Measurements from ENCODE around the gene KRT84. TPM values are rescaled to one million over a fixed set of nuclear protein-coding genes. Genes with fewer than 3 reads are reported as not detected.

The KRT84 gene
- total RNA-seq, 2 experiments from 2014 or later = not detected

GRCh38 chr12:52347551-52348510 lies 37.6 kb downstream of the KRT84 start:
- Histone ChIP-seq H3K79me2 (ENCODE audit: insufficient read depth, low read depth, low read length) (no peaks in the 10 kb centered on the region), H3K9me2 (ENCODE audit: insufficient read depth, low read length) (no peaks in the 10 kb centered on the region), H3K27ac (ENCODE audit: low read depth, low read length, poor library complexity, severe bottlenecking) (no peak overlapping the region), H3K9me3 (ENCODE audit: low read length) (no peaks in the 10 kb centered on the region), H3K36me3 (ENCODE audit: insufficient read depth, low read length) (no peaks in the 10 kb centered on the region), H2AFZ (ENCODE audit: low read length) (no peak overlapping the region), H3K4me3 (ENCODE audit: low read depth, low read length, poor library complexity, severe bottlenecking) (no peak overlapping the region), H3K4me2 (ENCODE audit: low read length) (no peak overlapping the region), H4K20me1 (ENCODE audit: insufficient read depth, low read length) (no peaks in the 10 kb centered on the region), H3K4me1 (ENCODE audit: insufficient read depth, low read length, poor library complexity, severe bottlenecking) (no peaks in the 10 kb centered on the region)
- ChIA-PET POLR2A (interaction anchor here (0.8 kb wide), 1 partner anchor 11 kb away, joined by 3 read pairs; no protein-coding TSS in a partner anchor), CTCF (ENCODE audit: unreplicated experiment) (no interaction called here)
- no TSS peak for BruUV-seq (replicated peaks)
- DNase-seq (ENCODE audit: low spot score) = no peak
- intact Hi-C loops (cut with micrococcal nuclease; ENCODE audit: unreplicated experiment) = no loop called here
- TF ChIP-seq EZH2phosphoT487 (IDR thresholded peaks at IDR 0.05; ENCODE audit: borderline replicate concordance, low read depth, low read length) = no peak
- TF ChIP-seq, protein P1, sequence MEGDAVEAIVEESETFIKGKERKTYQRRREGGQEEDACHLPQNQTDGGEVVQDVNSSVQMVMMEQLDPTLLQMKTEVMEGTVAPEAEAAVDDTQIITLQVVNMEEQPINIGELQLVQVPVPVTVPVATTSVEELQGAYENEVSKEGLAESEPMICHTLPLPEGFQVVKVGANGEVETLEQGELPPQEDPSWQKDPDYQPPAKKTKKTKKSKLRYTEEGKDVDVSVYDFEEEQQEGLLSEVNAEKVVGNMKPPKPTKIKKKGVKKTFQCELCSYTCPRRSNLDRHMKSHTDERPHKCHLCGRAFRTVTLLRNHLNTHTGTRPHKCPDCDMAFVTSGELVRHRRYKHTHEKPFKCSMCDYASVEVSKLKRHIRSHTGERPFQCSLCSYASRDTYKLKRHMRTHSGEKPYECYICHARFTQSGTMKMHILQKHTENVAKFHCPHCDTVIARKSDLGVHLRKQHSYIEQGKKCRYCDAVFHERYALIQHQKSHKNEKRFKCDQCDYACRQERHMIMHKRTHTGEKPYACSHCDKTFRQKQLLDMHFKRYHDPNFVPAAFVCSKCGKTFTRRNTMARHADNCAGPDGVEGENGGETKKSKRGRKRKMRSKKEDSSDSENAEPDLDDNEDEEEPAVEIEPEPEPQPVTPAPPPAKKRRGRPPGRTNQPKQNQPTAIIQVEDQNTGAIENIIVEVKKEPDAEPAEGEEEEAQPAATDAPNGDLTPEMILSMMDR (conservative IDR thresholded peaks at IDR 0.05; ENCODE audit: low read length) = no peak

- Histone ChIP-seq H3K4me1 (ENCODE audit: insufficient read depth, low read length, poor library complexity, severe bottlenecking) (no peaks in the 10 kb centered on the region), H3K36me3 (ENCODE audit: insufficient read depth, low read length) (no peaks in the 10 kb centered on the region), H3K79me2 (ENCODE audit: insufficient read depth, low read depth, low read length) (no peaks in the 10 kb centered on the region)
Measured at GRCh38 chr12:52347016-52347415, 38.4 kb downstream of the KRT84 start.

More at GRCh38 chr12:52347016-52347415, 38.4 kb downstream of the KRT84 start:
- no peak for DNase-seq (ENCODE audit: low spot score)
- H4K20me1 ChIP-seq (ENCODE audit: insufficient read depth, low read length) = no peaks in the 10 kb centered on the region
- H3K9me2 ChIP-seq (ENCODE audit: insufficient read depth, low read length) = no peaks in the 10 kb centered on the region
- no peak overlapping the region for H2AFZ ChIP-seq (ENCODE audit: low read length)
- TF ChIP-seq, protein P1 (conservative IDR thresholded peaks at IDR 0.05; ENCODE audit: low read length) = no peak
- no peak for TF ChIP-seq EZH2phosphoT487 (IDR thresholded peaks at IDR 0.05; ENCODE audit: borderline replicate concordance, low read depth, low read length)
- no peak overlapping the region for H3K4me2 ChIP-seq (ENCODE audit: low read length)
- BruUV-seq (replicated peaks) = no TSS peak
- no peaks in the 10 kb centered on the region for H3K9me3 ChIP-seq (ENCODE audit: low read length)
- intact Hi-C loops (cut with micrococcal nuclease; ENCODE audit: unreplicated experiment) = no loop called here
- no peak overlapping the region for H3K27ac ChIP-seq (ENCODE audit: low read depth, low read length, poor library complexity, severe bottlenecking)
- CTCF ChIA-PET (ENCODE audit: unreplicated experiment) = no interaction called here
- POLR2A ChIA-PET = no interaction called here
- H3K4me3 ChIP-seq (ENCODE audit: low read depth, low read length, poor library complexity, severe bottlenecking) = no peak overlapping the region
